B cell (primary cell): Measurements from ENCODE around the gene INTS7.

Experiments used
- EZH2 ChIP-seq: IDR thresholded peaks from 2 replicates; pipeline ENCODE4 v1.6.1; 2012; ENCODE audit warnings: borderline replicate concordance, low read depth, mild to moderate bottlenecking, moderate library complexity, low read length; ENCODE audit not compliant: insufficient read depth, poor library complexity, severe bottlenecking
- TF ChIP-seq, protein P1 (sequence below): fragments of 200-600 bp; IDR thresholded peaks from one replicate; pipeline ENCODE4 v1.8.0; 2022; ENCODE audit warnings: antibody characterized with exemption, mild to moderate bottlenecking

- TF ChIP-seq, protein P1, sequence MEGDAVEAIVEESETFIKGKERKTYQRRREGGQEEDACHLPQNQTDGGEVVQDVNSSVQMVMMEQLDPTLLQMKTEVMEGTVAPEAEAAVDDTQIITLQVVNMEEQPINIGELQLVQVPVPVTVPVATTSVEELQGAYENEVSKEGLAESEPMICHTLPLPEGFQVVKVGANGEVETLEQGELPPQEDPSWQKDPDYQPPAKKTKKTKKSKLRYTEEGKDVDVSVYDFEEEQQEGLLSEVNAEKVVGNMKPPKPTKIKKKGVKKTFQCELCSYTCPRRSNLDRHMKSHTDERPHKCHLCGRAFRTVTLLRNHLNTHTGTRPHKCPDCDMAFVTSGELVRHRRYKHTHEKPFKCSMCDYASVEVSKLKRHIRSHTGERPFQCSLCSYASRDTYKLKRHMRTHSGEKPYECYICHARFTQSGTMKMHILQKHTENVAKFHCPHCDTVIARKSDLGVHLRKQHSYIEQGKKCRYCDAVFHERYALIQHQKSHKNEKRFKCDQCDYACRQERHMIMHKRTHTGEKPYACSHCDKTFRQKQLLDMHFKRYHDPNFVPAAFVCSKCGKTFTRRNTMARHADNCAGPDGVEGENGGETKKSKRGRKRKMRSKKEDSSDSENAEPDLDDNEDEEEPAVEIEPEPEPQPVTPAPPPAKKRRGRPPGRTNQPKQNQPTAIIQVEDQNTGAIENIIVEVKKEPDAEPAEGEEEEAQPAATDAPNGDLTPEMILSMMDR: no peak
- TF ChIP-seq EZH2: no peak
These were observed 67.7 kb downstream of the INTS7 start for GRCh38 chr1:211967704-211968103.
